ENCODE measurements around the gene RLN1.
"Not testable (repeated sequence)": the region's sequence is repeated elsewhere in the genome, so short reads cannot be mapped to it uniquely, and the experiment has no call there.

Gene RLN1

GRCh38 chr9:5354184-5354583 is 14.5 kb upstream of the RLN1 start:
- Histone ChIP-seq H3K9me3 (ENCODE audit: insufficient read depth, low read length) (peaks cover 4% of the 10 kb centered on the region; the same call in 1 of the 2 replicates), H3K4me1 (ENCODE audit: insufficient read depth, insufficient read length) (no peaks in the 10 kb centered on the region), H3K36me3 (ENCODE audit: insufficient read depth, insufficient read length, low read length) (no peaks in the 10 kb centered on the region), H3K9ac (ENCODE audit: insufficient read length, low read depth) (no peak overlapping the region), H3K27me3 (ENCODE audit: insufficient read depth, insufficient read length) (no peaks in the 10 kb centered on the region), H3K4me3 (ENCODE audit: insufficient read length, low read depth) (no peak overlapping the region)
- DNase-seq (ENCODE audit: low read depth, low spot score) = no peak
- TF ChIP-seq SUZ12 (IDR thresholded peaks at IDR 0.05; ENCODE audit: extremely low read depth, insufficient read depth, insufficient read length) = no peak
- no peak for TF ChIP-seq YY1 (IDR thresholded peaks at IDR 0.05; ENCODE audit: insufficient read depth, insufficient read length)
- no peak for TF ChIP-seq ZNF274 (IDR thresholded peaks at IDR 0.05; ENCODE audit: low read depth, low read length)

GRCh38 chr9:5352637-5353248 is 13.1 kb upstream of the RLN1 start:
- no peak for DNase-seq (ENCODE audit: low read depth, low spot score)
- H3K27me3 ChIP-seq (ENCODE audit: insufficient read depth, insufficient read length) = no peaks in the 10 kb centered on the region
- TF ChIP-seq SUZ12 (IDR thresholded peaks at IDR 0.05; ENCODE audit: extremely low read depth, insufficient read depth, insufficient read length) (no peak), ZNF274 (IDR thresholded peaks at IDR 0.05; ENCODE audit: low read depth, low read length) (no peak), YY1 (IDR thresholded peaks at IDR 0.05; ENCODE audit: insufficient read depth, insufficient read length) (no peak)
- H3K4me3 ChIP-seq (ENCODE audit: insufficient read length, low read depth) = no peak overlapping the region
- H3K36me3 ChIP-seq (ENCODE audit: insufficient read depth, insufficient read length, low read length) = no peaks in the 10 kb centered on the region
- peaks cover 4% of the 10 kb centered on the region; the same call in 1 of the 2 replicates for H3K9me3 ChIP-seq (ENCODE audit: insufficient read depth, low read length)
- no peaks in the 10 kb centered on the region for H3K4me1 ChIP-seq (ENCODE audit: insufficient read depth, insufficient read length)
- no peak overlapping the region for H3K9ac ChIP-seq (ENCODE audit: insufficient read length, low read depth)

- H3K27me3 ChIP-seq (ENCODE audit: insufficient read depth, insufficient read length) = no peaks in the 10 kb centered on the region
- no peak overlapping the region for H3K9ac ChIP-seq (ENCODE audit: insufficient read length, low read depth)
- no peak for TF ChIP-seq YY1 (IDR thresholded peaks at IDR 0.05; ENCODE audit: insufficient read depth, insufficient read length)
- no peak for TF ChIP-seq SUZ12 (IDR thresholded peaks at IDR 0.05; ENCODE audit: extremely low read depth, insufficient read depth, insufficient read length)
- no peak for TF ChIP-seq ZNF274 (IDR thresholded peaks at IDR 0.05; ENCODE audit: low read depth, low read length)
Observed at GRCh38 chr9:5336688-5337087, 3.0 kb downstream of the RLN1 start.

GRCh38 chr9:5331276-5331675 is 8.4 kb downstream of the RLN1 start:
- DNase-seq (ENCODE audit: low read depth, low spot score); H3K9ac ChIP-seq (ENCODE audit: insufficient read length, low read depth); H3K27me3 ChIP-seq (ENCODE audit: insufficient read depth, insufficient read length): not testable (repeated sequence)

More at GRCh38 chr9:5336688-5337087, 3.0 kb downstream of the RLN1 start:
- Histone ChIP-seq H3K9me3 (ENCODE audit: insufficient read depth, low read length) (no peaks in the 10 kb centered on the region), H3K4me3 (ENCODE audit: insufficient read length, low read depth) (no peak overlapping the region), H3K36me3 (ENCODE audit: insufficient read depth, insufficient read length, low read length) (no peaks in the 10 kb centered on the region), H3K4me1 (ENCODE audit: insufficient read depth, insufficient read length) (no peaks in the 10 kb centered on the region)
- no peak for DNase-seq (ENCODE audit: low read depth, low spot score)

GRCh38 chr9:5326893-5327548 is 12.7 kb downstream of the RLN1 start:
- TF ChIP-seq SUZ12 (IDR thresholded peaks at IDR 0.05; ENCODE audit: extremely low read depth, insufficient read depth, insufficient read length) (no peak), ZNF274 (IDR thresholded peaks at IDR 0.05; ENCODE audit: low read depth, low read length) (no peak), YY1 (IDR thresholded peaks at IDR 0.05; ENCODE audit: insufficient read depth, insufficient read length) (no peak)
- no peak overlapping the region for H3K4me3 ChIP-seq (ENCODE audit: insufficient read length, low read depth)
- no peaks in the 10 kb centered on the region for H3K27me3 ChIP-seq (ENCODE audit: insufficient read depth, insufficient read length)
- no peaks in the 10 kb centered on the region for H3K36me3 ChIP-seq (ENCODE audit: insufficient read depth, insufficient read length, low read length)
- DNase-seq (ENCODE audit: low read depth, low spot score) = peak; percentile 55
- peaks cover 4% of the 10 kb centered on the region for H3K4me1 ChIP-seq (ENCODE audit: insufficient read depth, insufficient read length)
- no peaks in the 10 kb centered on the region for H3K9me3 ChIP-seq (ENCODE audit: insufficient read depth, low read length)
- H3K9ac ChIP-seq (ENCODE audit: insufficient read length, low read depth) = peak overlapping the region; percentile 68

More at GRCh38 chr9:5331276-5331675, 8.4 kb downstream of the RLN1 start:
- not testable (repeated sequence) for H3K9me3 ChIP-seq (ENCODE audit: insufficient read depth, low read length); H3K36me3 ChIP-seq (ENCODE audit: insufficient read depth, insufficient read length, low read length); H3K4me3 ChIP-seq (ENCODE audit: insufficient read length, low read depth); H3K4me1 ChIP-seq (ENCODE audit: insufficient read depth, insufficient read length)

- Histone ChIP-seq H3K27me3 (ENCODE audit: insufficient read depth, insufficient read length) (no peaks in the 10 kb centered on the region), H3K9me3 (ENCODE audit: insufficient read depth, low read length) (no peaks in the 10 kb centered on the region), H3K4me1 (ENCODE audit: insufficient read depth, insufficient read length) (peaks cover 4% of the 10 kb centered on the region), H3K36me3 (ENCODE audit: insufficient read depth, insufficient read length, low read length) (no peaks in the 10 kb centered on the region), H3K9ac (ENCODE audit: insufficient read length, low read depth) (no peak overlapping the region), H3K4me3 (ENCODE audit: insufficient read length, low read depth) (no peak overlapping the region)
- TF ChIP-seq SUZ12 (IDR thresholded peaks at IDR 0.05; ENCODE audit: extremely low read depth, insufficient read depth, insufficient read length) (no peak), YY1 (IDR thresholded peaks at IDR 0.05; ENCODE audit: insufficient read depth, insufficient read length) (no peak), ZNF274 (IDR thresholded peaks at IDR 0.05; ENCODE audit: low read depth, low read length) (no peak)
- DNase-seq (ENCODE audit: low read depth, low spot score) = no peak
Observed at GRCh38 chr9:5326187-5326586, 13.5 kb downstream of the RLN1 start.

GRCh38 chr9:5321601-5322000 is 18.1 kb downstream of the RLN1 start:
- H3K4me3 ChIP-seq (ENCODE audit: insufficient read length, low read depth); H3K9ac ChIP-seq (ENCODE audit: insufficient read length, low read depth); H3K9me3 ChIP-seq (ENCODE audit: insufficient read depth, low read length); H3K27me3 ChIP-seq (ENCODE audit: insufficient read depth, insufficient read length); H3K4me1 ChIP-seq (ENCODE audit: insufficient read depth, insufficient read length); DNase-seq (ENCODE audit: low read depth, low spot score); H3K36me3 ChIP-seq (ENCODE audit: insufficient read depth, insufficient read length, low read length): not testable (repeated sequence)

Measured in NT2/D1 (cell line).